PFSK-1 (cell line): Measurements from ENCODE around the gene ADAMTS2.

ENCODE experiments used
- FOXP2 ChIP-seq: optimal IDR thresholded peaks from 2 replicates; pipeline ENCODE3; 2011; ENCODE audit warnings: borderline replicate concordance, control low read depth, inconsistent platforms; ENCODE audit not compliant: insufficient read depth; ENCODE audit errors: extremely low read length, extremely low read depth
- POLR2AphosphoS5 ChIP-seq: IDR thresholded peaks from 2 replicates; pipeline ENCODE4 v1.6.1; 2012; ENCODE audit warnings: low read depth, mild to moderate bottlenecking, control low read depth, low read length, moderate library complexity
- SIN3A ChIP-seq: IDR thresholded peaks from 2 replicates; pipeline ENCODE4 v1.6.1; 2012; ENCODE audit warnings: mild to moderate bottlenecking, low read length, moderate library complexity, borderline replicate concordance; ENCODE audit not compliant: insufficient read depth
- TAF1 ChIP-seq: IDR thresholded peaks from 2 replicates; pipeline ENCODE4 v1.6.1; 2012; ENCODE audit warnings: low read length, control low read depth, borderline replicate concordance; ENCODE audit not compliant: insufficient read depth
- TF ChIP-seq, protein P1 (sequence below), 2 experiments: IDR thresholded peaks; 2 replicates each; pipeline versions ENCODE4 v1.6.1 to v1.8.0; 2011 to 2012; ENCODE audit warnings: low read depth in 2 of 2, low read length in 2 of 2, control low read depth in 1 of 2, inconsistent platforms in 1 of 2, mild to moderate bottlenecking in 1 of 2, moderate library complexity in 1 of 2; ENCODE audit not compliant: insufficient read depth in 1 of 2

The ADAMTS2 gene

DNA sequence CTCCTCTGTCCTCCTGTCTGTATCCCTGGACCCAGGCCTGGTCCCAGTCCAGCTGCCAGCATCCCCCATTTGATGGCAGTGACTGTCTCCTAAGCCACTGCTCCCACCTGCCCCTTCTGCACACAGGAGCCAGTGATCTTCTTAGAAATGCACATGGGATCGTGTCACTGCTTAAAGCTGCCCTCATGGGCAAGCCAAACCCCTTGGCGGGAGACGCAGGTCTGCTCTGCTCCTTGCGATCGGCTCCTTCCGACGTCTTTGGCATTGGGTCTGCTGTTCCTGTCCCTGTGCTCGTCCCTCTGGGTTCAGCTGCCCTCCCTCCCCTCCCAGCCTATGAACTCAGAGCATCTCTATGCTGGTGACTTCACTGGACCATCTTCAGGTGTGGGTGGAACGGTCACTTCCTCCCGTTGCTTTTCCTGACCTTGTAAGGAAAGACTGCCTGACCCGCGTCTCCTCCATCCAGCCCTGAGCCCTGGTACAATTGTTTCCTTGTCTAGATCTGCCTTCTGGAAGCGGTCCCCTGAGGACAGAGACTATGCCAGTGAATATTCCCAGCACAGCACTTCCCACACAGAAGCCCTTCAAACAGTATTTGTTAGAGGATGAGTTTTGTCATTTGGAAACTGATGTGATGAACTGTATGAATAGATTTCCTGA is 168.6 kb downstream of the ADAMTS2 start:
- TF ChIP-seq TAF1 (no peak), SIN3A (no peak), FOXP2 (no peak), POLR2AphosphoS5 (no peak)
- TF ChIP-seq, protein P1, sequence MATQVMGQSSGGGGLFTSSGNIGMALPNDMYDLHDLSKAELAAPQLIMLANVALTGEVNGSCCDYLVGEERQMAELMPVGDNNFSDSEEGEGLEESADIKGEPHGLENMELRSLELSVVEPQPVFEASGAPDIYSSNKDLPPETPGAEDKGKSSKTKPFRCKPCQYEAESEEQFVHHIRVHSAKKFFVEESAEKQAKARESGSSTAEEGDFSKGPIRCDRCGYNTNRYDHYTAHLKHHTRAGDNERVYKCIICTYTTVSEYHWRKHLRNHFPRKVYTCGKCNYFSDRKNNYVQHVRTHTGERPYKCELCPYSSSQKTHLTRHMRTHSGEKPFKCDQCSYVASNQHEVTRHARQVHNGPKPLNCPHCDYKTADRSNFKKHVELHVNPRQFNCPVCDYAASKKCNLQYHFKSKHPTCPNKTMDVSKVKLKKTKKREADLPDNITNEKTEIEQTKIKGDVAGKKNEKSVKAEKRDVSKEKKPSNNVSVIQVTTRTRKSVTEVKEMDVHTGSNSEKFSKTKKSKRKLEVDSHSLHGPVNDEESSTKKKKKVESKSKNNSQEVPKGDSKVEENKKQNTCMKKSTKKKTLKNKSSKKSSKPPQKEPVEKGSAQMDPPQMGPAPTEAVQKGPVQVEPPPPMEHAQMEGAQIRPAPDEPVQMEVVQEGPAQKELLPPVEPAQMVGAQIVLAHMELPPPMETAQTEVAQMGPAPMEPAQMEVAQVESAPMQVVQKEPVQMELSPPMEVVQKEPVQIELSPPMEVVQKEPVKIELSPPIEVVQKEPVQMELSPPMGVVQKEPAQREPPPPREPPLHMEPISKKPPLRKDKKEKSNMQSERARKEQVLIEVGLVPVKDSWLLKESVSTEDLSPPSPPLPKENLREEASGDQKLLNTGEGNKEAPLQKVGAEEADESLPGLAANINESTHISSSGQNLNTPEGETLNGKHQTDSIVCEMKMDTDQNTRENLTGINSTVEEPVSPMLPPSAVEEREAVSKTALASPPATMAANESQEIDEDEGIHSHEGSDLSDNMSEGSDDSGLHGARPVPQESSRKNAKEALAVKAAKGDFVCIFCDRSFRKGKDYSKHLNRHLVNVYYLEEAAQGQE (IDR thresholded peaks at IDR 0.05; ENCODE audit: insufficient read depth in 1 of 2, low read depth in 2 of 2, low read length in 2 of 2): no peak

GRCh38 chr5:179176166-179176565 is 169.1 kb downstream of the ADAMTS2 start:
- no peak for TF ChIP-seq TAF1
- TF ChIP-seq, protein P1 (IDR thresholded peaks at IDR 0.05; ENCODE audit: insufficient read depth in 1 of 2, low read depth in 2 of 2, low read length in 2 of 2): no peak
- no peak for TF ChIP-seq FOXP2
- TF ChIP-seq SIN3A: no peak
- no peak for TF ChIP-seq POLR2AphosphoS5

GRCh38 chr5:179171816-179172745 is 173.2 kb downstream of the ADAMTS2 start:
- TF ChIP-seq, protein P1 (IDR thresholded peaks at IDR 0.05; ENCODE audit: insufficient read depth in 1 of 2, low read depth in 2 of 2, low read length in 2 of 2): no peak
- no peak for TF ChIP-seq POLR2AphosphoS5
- TF ChIP-seq TAF1: no peak

- TF ChIP-seq SIN3A: no peak
- TF ChIP-seq TAF1: no peak
- TF ChIP-seq, protein P1 (IDR thresholded peaks at IDR 0.05; ENCODE audit: insufficient read depth in 1 of 2, low read depth in 2 of 2, low read length in 2 of 2): no peak
- no peak for TF ChIP-seq POLR2AphosphoS5
- no peak for TF ChIP-seq FOXP2
These were observed 173.9 kb downstream of the ADAMTS2 start for GRCh38 chr5:179171251-179171815.
